ENCODE results near the gene SLC6A19.
"Not testable (repeated sequence)": the region's sequence is repeated elsewhere in the genome, so short reads cannot be mapped to it uniquely, and the experiment has no call there.

The SLC6A19 gene

GRCh38 chr5:1201327-1202025 is at the start of gene SLC6A19:
Gene SLC6A19, plus strand, starts transcription at chr5:1201595. Its CDS starts 56 bp downstream, at chr5:1201651.
- no peak for DNase-seq

- no peak for DNase-seq
Observed at GRCh38 chr5:1152156-1152555, 49.2 kb upstream of the SLC6A19 start.

DNA sequence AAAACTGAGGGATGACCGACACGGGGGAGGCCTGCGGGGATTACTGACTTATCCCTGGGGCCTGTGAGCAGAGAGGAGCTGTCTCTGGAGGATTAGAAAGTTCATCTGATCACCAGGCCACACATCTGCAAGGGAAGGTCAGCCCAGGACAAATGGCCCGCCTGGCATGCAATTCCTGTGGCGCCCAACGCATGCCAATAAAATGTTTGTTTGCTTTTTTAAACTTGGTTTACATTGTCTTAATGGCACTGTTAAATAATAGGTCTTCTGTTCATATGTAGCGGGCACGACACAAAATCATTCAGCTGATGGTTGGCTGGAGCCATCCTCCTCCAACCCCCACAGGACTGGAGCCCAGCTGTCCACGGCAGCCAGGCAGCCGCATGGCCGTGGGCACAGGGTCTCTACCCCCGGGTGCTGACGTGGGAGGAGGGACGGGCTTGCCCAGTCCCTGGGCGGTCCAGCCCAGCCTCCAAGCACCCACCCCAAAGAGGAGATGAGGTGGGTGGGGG is 48.6 kb upstream of the SLC6A19 start:
- no peak for DNase-seq

DNA sequence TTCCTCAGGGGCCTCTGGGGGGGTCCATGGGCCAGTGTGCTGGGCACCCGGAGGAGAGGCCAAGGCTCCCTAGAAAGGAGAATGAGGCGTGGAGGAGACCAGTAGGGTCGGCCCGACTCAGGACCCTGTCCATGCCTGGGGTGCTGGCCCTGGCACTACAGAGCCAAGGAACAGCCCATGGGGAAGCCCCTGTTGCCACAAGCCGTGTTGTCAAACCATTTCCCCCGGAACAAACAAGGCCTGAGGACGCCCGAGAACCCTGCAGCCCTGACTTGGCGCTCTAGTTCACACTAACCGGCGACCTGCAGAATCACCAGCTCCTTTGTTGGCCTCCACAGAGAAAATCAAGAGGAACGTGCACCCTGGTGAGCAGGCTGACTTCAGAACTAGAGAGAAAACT is 48.0 kb upstream of the SLC6A19 start:
- no peak for DNase-seq

- no peak for DNase-seq
Observed at GRCh38 chr5:1155191-1156032, 46.0 kb upstream of the SLC6A19 start.

GRCh38 chr5:1156033-1156753 is 45.2 kb upstream of the SLC6A19 start:
- DNase-seq = no peak

GRCh38 chr5:1156754-1157460 is 44.5 kb upstream of the SLC6A19 start:
- no peak for DNase-seq

DNA sequence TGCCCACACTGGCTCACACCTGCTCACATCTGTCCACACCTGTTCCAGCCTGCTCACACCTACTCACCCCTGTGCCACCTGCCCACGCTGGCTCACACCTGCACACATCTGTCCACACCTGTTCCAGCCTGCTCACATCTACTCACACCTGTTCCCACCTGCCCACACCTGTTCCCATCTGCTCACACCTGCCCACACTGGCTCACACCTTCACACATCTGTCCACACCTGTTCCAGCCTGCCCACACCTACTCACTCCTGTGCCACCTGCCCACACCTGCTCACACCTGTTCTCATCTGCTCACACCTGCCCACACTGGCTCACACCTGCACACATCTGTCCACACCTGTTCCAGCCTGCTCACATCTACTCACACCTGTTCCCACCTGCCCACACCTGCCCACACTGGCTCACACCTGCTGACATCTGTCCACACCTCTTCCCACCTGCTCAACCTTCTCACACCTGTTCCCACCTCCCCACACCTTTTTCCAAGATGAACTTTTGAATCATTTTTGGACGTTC is 43.9 kb upstream of the SLC6A19 start:
- DNase-seq = not testable (repeated sequence)

- no peak for DNase-seq
Observed at GRCh38 chr5:1158647-1159340, 42.6 kb upstream of the SLC6A19 start.

DNA sequence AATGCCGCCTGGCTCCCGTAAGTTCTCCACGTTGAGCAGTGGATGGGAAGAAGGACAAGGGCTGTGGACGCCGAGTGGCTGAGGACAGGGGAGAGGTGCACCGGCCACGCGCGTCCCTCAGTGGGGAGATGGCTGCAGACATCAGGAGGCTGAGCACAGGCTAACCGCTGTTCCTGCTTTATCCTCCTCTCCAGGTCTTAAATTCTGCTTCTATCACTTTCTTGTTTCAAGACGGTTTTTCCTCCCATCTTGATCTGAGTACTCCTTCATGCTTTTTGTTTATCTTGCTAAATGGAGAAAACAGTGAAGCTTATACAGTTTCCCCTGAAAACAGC is 42.1 kb upstream of the SLC6A19 start:
- DNase-seq = no peak

DNA sequence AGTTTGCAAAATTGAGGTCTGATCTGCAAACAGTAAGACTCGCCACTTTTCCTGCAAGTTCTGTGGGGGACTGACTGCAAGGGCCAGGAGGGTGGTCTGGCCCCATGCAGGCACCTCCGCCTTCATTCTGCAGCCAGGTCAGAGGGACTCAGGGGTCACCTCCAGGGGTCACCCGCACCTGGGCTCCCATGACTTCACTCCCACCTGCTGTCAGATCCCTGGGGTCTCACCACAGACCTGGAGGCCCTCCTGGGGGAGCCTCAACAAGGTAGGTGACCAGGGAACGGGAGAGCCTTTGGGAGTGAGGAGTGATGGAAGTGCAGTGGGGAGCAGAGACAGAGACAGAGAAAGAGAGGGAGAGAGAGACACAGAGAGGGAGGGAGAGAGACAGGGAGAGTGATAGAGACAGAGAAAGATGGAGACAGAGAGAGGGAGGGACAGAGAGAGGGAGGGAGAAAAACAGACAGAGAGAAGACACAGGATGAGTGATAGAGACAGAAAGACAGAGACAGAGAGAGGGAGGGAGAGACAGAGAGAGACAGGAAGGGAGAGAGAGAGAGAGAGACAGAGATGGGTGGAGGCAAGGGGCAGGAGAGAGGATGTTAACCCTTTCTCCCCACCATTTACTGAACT is 41.5 kb upstream of the SLC6A19 start:
- no peak for DNase-seq

GRCh38 chr5:1161108-1161832 is 40.1 kb upstream of the SLC6A19 start:
- no peak for DNase-seq

GRCh38 chr5:1161833-1162229 is 39.6 kb upstream of the SLC6A19 start:
- DNase-seq = no peak

GRCh38 chr5:1162276-1162675 is 39.1 kb upstream of the SLC6A19 start:
- DNase-seq = no peak

- no peak for DNase-seq
Observed at GRCh38 chr5:1162751-1163150, 38.6 kb upstream of the SLC6A19 start.

GRCh38 chr5:1163366-1163765 is 38.0 kb upstream of the SLC6A19 start:
- DNase-seq = no peak

DNA sequence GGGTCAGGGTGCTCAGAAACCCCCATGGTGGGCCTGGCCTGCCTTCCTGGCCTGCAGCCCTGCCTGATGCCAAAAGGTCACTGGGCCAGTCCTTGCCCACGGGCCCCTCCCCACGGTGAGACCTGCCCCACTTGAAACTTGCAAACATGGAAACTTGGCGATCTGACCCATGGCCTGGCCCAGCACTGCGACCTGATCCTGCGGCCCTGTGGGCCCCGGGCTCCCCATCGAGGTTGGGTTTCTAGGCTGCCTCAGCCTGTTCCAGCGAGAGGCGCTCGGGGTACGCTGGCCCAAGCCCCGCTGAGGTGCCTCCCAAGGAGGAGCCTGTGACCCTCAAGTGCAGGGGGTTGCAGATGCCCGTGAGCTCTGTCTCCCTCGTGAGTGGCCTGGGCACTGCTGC is 37.5 kb upstream of the SLC6A19 start:
- no peak for DNase-seq

DNA sequence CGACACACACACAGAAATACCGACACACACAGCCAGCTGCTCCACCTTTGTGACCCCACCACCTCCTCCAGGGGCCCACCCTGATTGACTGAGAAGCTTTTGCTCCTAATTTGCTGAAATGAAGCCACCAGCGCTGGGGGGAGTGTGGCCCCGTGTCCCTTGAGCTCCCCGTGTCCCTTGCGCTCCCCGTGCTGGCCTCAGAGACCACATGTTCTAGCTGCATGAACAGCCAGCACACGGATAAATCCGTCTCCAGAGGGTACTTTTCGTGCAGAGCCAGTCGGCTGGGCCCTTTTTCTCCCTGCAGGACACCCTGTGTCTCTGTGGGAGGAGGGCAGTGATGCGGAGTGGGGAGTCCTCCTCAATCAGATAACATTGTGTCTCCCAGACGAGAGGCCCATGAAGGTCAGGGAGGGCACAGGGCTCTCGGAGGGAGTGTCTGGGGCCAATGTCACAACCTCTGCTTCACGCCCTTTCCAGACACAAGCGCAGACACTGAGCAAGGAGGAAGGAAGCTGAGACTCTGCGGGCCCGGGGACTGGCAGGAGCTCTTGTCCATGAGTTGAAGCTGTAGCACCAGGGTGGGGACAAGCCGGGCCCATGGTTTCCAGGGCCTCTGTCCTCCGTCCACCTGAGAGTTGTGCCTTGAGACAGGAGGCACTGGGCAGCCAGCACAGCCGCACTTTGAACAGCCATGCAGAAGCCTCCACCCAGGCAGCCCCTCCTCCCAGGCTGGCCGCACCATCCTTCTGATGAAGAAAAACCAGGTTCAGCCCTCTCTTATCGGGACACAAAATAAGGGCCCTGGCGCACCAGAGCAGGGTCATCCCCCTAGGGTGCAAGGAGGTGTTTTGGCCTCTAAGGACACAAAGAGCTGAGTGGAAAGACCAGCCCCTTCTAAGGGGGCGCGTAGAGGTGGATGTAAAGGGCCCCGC is 36.4 kb upstream of the SLC6A19 start:
- DNase-seq = no peak

- DNase-seq = no peak
Observed at GRCh38 chr5:1165864-1166263, 35.5 kb upstream of the SLC6A19 start.

GRCh38 chr5:1166370-1166769 is 35.0 kb upstream of the SLC6A19 start:
- DNase-seq = no peak

Data from NCI-H1048 (cell line).